Pancreas (tissue), 10 donors: ENCODE data around the gene TLR2. TPM values are rescaled to one million over a fixed set of nuclear protein-coding genes. Genes with fewer than 3 reads are reported as not detected.

ENCODE experiments used
- ATAC-seq, 4 donors: fragments of 200-7000 bp; cut with Tn5 transposase; one replicate each; pipeline versions ENCODE4 v1.8.0 to v1.9.1; 2020; ENCODE audit warnings: mild to moderate bottlenecking in 4 of 4, moderate library complexity in 4 of 4
- DNase-seq, 6 donors: peaks; one replicate each; pipeline ENCODE4 v3.0.0-alpha.2; 2020
- FAIRE-seq: peaks from 2 replicates; lab custom pipeline; 2012; peaks lifted over from hg19 to GRCh38; lab: Jason Lieb, UNC
- H3K27ac ChIP-seq, 4 donors: fragments of 200-600 bp; sonication (generic); 1 replicate in 3 of 4; 2 replicates in 1 of 4; pipeline versions ENCODE4 v1.5.0 to v1.8.0; 2020
- H3K27me3 ChIP-seq, 4 donors: fragments of 200-600 bp; one replicate each; pipeline ENCODE4 v1.8.0; 2021
- H3K36me3 ChIP-seq, 3 donors: fragments of 200-600 bp; sonication (generic) in 1 of 3; one replicate each; pipeline versions ENCODE4 v1.5.0 to v1.8.0; 2020 to 2021
- H3K4me1 ChIP-seq, 3 donors: fragments of 200-600 bp; one replicate each; pipeline ENCODE4 v1.8.0; 2021
- H3K4me3 ChIP-seq, 4 donors: fragments of 200-600 bp; sonication (generic) in 2 of 4; one replicate each; pipeline versions ENCODE4 v1.5.0 to v1.8.0; 2020 to 2021
- H3K9me3 ChIP-seq, 4 donors: fragments of 200-600 bp; one replicate each; pipeline ENCODE4 v1.8.0; 2021
- CTCF ChIP-seq, 4 donors: fragments of 200-600 bp; sonication (generic) in 3 of 4; IDR thresholded peaks; one replicate each; pipeline versions ENCODE4 v1.5.0 to v1.8.0; 2021; ENCODE audit warnings: antibody characterized with exemption in 4 of 4
- WGBS, 2 donors: extraction: QIAGEN DNeasy Blood & Tissue Kit; methylation state at CpG; one replicate each; pipeline ENCODE4 v1.1.7; 2013; 5-methylcytosine and 5-hydroxymethylcytosine counted together
- intact Hi-C, 3 donors: fragments of 100-400 bp; cut with DNase I; formaldehyde crosslinking; loops; one replicate each; pipeline versions ENCODE4 v1.11.1 to v1.14.2; 2022
- polyA plus RNA-seq, 2 donors: library from polyadenylated mRNA; stranded (reverse); fragments of 200-250 nt; gene quantifications; one replicate each; pipeline ENCODE4 v1.2.3, GENCODE V29; 2013
- total RNA-seq, 6 donors: library from RNA; stranded (reverse); fragmentation: NEBNext Ultra II Directional in 4 of 6; extraction: Animal tissue kit (Norgen Biotek cat#: 25700) in 4 of 6; gene quantifications; one replicate each; pipeline versions ENCODE4 v1.2.1 to v1.2.4, GENCODE V29; 2021 to 2023
- donor health status: healthy with polysubstance abuse.
- donor health status: DM: no; HTN: no; CAD: no; lungs with moderate emphysema.
- donor health status: DM: no; HTN: no; CAD: no.
- donor health status: control.
- donor health status: control.
- donor health status: Bipolar disorder and iron deficiency.
- donor health status: DM: yes; HTN: yes; CAD: no.
- donor health status: DM: no; HTN: no; CAD: no.
- donor health status: DM: no; HTN: no; CAD: no.
- donor health status: DM: yes; HTN: yes; CAD: no.

TLR2 gene
- total and polyA plus RNA-seq, 8 donors, result 2.3 to 23.9 (median 3.5) TPM

DNA sequence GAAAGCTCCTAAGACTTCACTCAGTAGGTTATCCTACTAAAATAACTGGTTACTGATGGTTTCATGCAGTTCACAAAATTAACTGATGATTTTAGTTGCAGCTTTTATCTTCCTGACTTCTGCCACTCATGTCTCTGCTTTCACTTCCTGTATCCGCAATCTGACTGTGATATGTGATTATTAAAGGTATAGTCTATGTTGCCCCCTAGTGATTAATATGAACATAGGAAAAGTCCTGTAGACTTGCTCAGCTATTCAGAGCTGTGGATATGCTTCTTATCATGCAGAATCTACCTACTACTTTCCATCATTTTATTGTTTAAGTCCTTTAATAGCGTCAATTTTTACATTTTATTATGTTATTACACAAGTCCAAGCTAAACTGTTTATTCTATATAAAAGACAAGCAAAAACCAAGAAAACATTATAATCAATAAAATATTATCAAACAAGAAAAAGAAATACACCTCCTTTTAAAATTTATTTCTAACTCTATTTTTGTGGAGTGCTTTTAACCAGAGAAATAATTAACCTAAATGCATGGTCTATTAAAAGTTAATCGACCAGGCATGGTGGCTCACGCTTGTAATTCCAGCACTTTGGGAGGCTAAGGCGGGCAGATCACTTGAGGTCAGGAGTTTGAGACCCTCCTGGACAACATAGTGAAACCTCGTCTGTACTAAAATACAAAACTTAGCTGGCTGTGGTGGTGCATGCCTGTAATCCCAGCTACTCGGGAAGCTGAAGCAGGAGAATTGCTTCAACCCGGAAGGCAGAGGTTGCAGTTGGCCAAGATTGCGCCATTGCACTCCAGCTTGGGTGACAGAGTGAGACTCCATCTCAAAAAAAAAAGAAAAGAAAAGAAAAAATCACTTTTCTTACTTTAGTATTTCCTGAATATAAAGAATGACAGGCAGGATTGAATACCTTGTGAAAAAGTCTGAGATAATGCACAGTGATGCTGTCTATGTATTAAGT, 40.4 kb upstream of the TLR2 start:
- peak; percentile 88 to 96 (median 89) for ATAC-seq
- H3K27me3 ChIP-seq, result no peaks in the 10 kb centered on the region
- no peaks in the 10 kb centered on the region for H3K9me3 ChIP-seq
- H3K4me3 ChIP-seq, result no peak overlapping the region
- no peaks in the 10 kb centered on the region for H3K36me3 ChIP-seq
- no peak for DNase-seq
- no peak overlapping the region for H3K27ac ChIP-seq
- no peaks in the 10 kb centered on the region for H3K4me1 ChIP-seq
- peak; percentile 73 for FAIRE-seq
- TF ChIP-seq CTCF (IDR thresholded peaks at IDR 0.05), result peak in 1 of 4 donors; percentile 24
- intact Hi-C loops, result loop anchor here in 1 of 3 donors (10.0 kb wide), 1 partner anchor 509 kb away; no protein-coding TSS in a partner anchor
- 67 to 74% methylated on average over 9 of the region's 9 CpGs for WGBS, 2 donors

DNA sequence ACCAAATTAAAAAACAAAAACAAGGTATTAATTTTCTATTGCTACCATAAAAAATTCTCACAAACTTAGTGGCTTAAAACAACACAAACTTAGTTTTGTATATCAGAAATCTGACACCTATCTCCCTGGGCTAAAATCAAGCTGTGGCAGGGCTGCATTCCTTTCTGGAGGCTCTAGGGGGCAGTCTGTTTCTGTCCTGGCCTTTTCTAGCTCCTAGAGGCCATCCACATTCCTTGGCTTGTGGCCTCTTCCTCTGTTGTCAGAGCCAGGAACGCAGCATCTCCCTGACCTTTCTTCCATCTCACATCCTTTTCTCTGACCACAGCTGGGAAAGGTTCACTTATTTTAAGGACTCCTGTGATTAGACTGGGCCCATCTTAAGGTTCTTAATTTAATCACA, 38.9 kb upstream of the TLR2 start:
- 88 to 100% methylated on average over 1 of the region's 1 CpG for WGBS, 2 donors
- intact Hi-C loops, result loop anchor here in 1 of 3 donors (10.0 kb wide), 1 partner anchor 510 kb away; no protein-coding TSS in a partner anchor
- no peak overlapping the region for H3K27ac ChIP-seq
- FAIRE-seq (no peak), DNase-seq (no peak), ATAC-seq (no peak)
- no peaks in the 10 kb centered on the region for H3K9me3 ChIP-seq
- H3K4me1 ChIP-seq, result no peaks in the 10 kb centered on the region
- H3K4me3 ChIP-seq, result no peak overlapping the region
- no peaks in the 10 kb centered on the region for H3K27me3 ChIP-seq
- no peak for TF ChIP-seq CTCF (IDR thresholded peaks at IDR 0.05)
- H3K36me3 ChIP-seq, result no peaks in the 10 kb centered on the region

DNA sequence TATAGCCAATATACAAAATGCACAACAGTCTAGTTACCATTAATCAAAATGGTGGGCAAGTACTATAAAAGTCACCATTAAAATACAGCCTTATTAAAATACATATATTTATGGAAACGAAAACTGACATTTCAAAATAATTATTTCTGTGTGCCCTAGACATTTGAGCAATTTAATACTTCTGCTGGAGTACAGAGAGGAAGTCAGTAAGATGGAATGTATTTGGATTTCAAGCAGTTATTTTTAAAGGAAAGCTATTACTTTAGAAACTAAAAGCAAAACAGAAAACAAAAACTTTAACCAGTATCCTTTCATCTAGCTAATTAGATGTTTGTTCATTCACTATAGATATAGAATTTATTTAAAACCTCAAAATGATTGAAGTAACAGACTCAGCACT, 37.8 kb upstream of the TLR2 start:
- no peak for FAIRE-seq
- no peak for TF ChIP-seq CTCF (IDR thresholded peaks at IDR 0.05)
- intact Hi-C loops, result loop anchor here in 1 of 3 donors (10.0 kb wide), 1 partner anchor 511 kb away; no protein-coding TSS in a partner anchor

GRCh38 chr4:153646978-153647377, 37.1 kb upstream of the TLR2 start:
- Histone ChIP-seq H3K27ac (no peak overlapping the region), H3K4me3 (no peak overlapping the region), H3K36me3 (no peaks in the 10 kb centered on the region), H3K4me1 (no peaks in the 10 kb centered on the region), H3K9me3 (no peaks in the 10 kb centered on the region), H3K27me3 (no peaks in the 10 kb centered on the region)
- intact Hi-C loops, result loop anchor here in 1 of 3 donors (10.0 kb wide), 1 partner anchor 512 kb away; no protein-coding TSS in a partner anchor
- no peak for TF ChIP-seq CTCF (IDR thresholded peaks at IDR 0.05)
- WGBS, 2 donors, result 95 to 100% methylated on average over 1 of the region's 1 CpG
- DNase-seq, result no peak
- no peak for ATAC-seq
- no peak for FAIRE-seq

More for the DNA sequence above, 37.8 kb upstream of the TLR2 start:
- Histone ChIP-seq H3K27me3 (no peaks in the 10 kb centered on the region), H3K36me3 (no peaks in the 10 kb centered on the region), H3K9me3 (no peaks in the 10 kb centered on the region), H3K27ac (no peak overlapping the region), H3K4me3 (no peak overlapping the region), H3K4me1 (no peaks in the 10 kb centered on the region)
- DNase-seq (no peak), ATAC-seq (no peak)
- WGBS, 2 donors, result 68 to 79% methylated on average over 1 of the region's 1 CpG
